Motor neuron (in vitro differentiated cells): ENCODE results near the gene BIRC7. TPM values are rescaled to one million over a fixed set of nuclear protein-coding genes. Genes with fewer than 3 reads are reported as not detected.

Experiments
- ATAC-seq, 8 experiments: fragments of 200-7000 bp; cut with Tn5 transposase; replicated peaks in 6 of 8; 2 replicates each; pipeline ENCODE4 v1.8.0; 2021; ENCODE audit warnings: mild to moderate bottlenecking in 8 of 8, moderate library complexity in 8 of 8
- H3K27ac ChIP-seq, 2 donors: fragments of 250-450 bp; sonication (Bioruptor Pico); 2 replicates each; pipeline ENCODE4 v1.9.0; 2021; ENCODE audit warnings: antibody characterized with exemption in 2 of 2, mild to moderate bottlenecking in 2 of 2, moderate library complexity in 1 of 2
- H3K4me1 ChIP-seq, 2 donors: fragments of 250-450 bp; sonication (Bioruptor Pico); replicated peaks in 1 of 2; 2 replicates each; pipeline ENCODE4 v1.6.1; 2021; ENCODE audit warnings: antibody characterized with exemption in 2 of 2, mild to moderate bottlenecking in 2 of 2, moderate library complexity in 1 of 2
- H3K4me3 ChIP-seq, 5 donors: fragments of 250-450 bp; sonication (Bioruptor Pico); 2 replicates each; pipeline ENCODE4 v1.9.0; 2021; ENCODE audit warnings: antibody characterized with exemption in 5 of 5, mild to moderate bottlenecking in 5 of 5, moderate library complexity in 4 of 5
- WGBS, 10 experiments: fragments of 450-650 bp; shearing (Covaris generic); methylation state at CpG; one replicate each; pipeline ENCODE4 v1.0.0; 2022; 5-methylcytosine and 5-hydroxymethylcytosine counted together
- in situ Hi-C, 9 experiments: fragments of 400-800 bp; cut with MboI; loops; one replicate each; pipeline ENCODE4 v1.15.0; 2021; ENCODE audit warnings: low sequenced_read_pairs in 9 of 9, low pct_unique_long_range_greater_than_20kb in 2 of 9; ENCODE audit not compliant: unreplicated experiment in 9 of 9
- total RNA-seq, 8 experiments: library from RNA; unstranded; fragments of 300-600 nt; gene quantifications; 2 replicates each; pipeline versions ENCODE4 v1.2.3 to v1.2.4, GENCODE V29; 2022

The BIRC7 gene
- total RNA-seq, 8 experiments from 2014 or later = 0.29 to 14.1 (median 2.2) TPM; not detected in 2

- Histone ChIP-seq H3K4me3 (no peak overlapping the region), H3K4me1 (peaks cover 0 to 9% of the 10 kb centered on the region in 2 donors), H3K27ac (no peak overlapping the region)
- ATAC-seq = peak in 3 of 8 experiments; percentile 7 to 45 (median 33)
- in situ Hi-C loops = loop anchor here in 2 of 9 experiments (25.0 kb wide), 1 partner anchor 132 kb away; no protein-coding TSS in a partner anchor
- WGBS, 10 experiments = 17 to 100% (median 80%) methylated on average over 1 to 7 of the region's 14 CpGs; no CpG with 5 or more reads in 1 of the 10 experiments
These were observed 41.5 kb upstream of the BIRC7 start for GRCh38 chr20:63194007-63194796.

GRCh38 chr20:63194797-63195173, 40.9 kb upstream of the BIRC7 start:
- peaks cover 0 to 9% of the 10 kb centered on the region in 2 donors for H3K4me1 ChIP-seq
- no peak overlapping the region for H3K27ac ChIP-seq
- no peak overlapping the region for H3K4me3 ChIP-seq
- in situ Hi-C loops = loop anchor here in 2 of 9 experiments (25.0 kb wide), 1 partner anchor 132 kb away; no protein-coding TSS in a partner anchor
- ATAC-seq = peak in 3 of 8 experiments; percentile 45 to 63 (median 58)
- 28 to 100% (median 100%) methylated on average over 1 to 4 of the region's 4 CpGs; no CpG with 5 or more reads in 1 of the 10 experiments for WGBS, 10 experiments

DNA sequence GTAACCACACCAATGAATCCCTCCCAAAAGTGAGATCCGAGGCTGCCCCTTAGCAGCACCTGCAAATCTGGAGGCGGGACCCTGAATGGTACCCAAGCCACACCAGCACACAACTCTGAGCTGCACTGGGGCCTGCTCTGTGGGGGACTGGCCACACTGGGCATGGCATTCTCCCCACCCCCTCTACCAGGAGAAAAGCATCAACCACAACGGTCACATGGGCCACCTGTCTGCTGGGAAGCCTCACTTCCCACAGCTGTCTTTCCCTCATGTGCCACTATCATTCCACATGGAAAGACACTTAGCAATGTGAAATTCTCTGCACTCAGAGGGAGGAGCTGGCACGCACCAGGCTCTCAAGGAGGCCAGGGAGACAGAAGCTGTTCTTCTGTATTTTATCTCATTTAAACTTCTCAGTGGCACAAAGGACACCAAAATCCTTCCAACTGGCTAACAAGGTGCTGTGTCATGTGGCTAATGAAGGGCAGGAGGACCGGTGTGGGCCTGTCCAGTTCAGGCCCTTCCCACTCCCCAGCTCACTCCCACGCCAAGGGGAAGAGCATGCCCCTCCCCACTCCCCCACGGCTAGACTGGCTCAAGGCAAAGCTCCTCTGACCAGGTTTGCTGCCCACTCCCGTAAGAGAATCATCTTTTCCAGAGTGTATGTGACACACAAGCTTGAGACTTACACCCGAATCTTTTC, 38.8 kb upstream of the BIRC7 start:
- 60 to 100% (median 90%) methylated on average over 1 to 3 of the region's 9 CpGs; no CpG with 5 or more reads in 3 of the 10 experiments for WGBS, 10 experiments
- H3K4me3 ChIP-seq = no peak overlapping the region
- in situ Hi-C loops = loop anchor here in 2 of 9 experiments (25.0 kb wide), 1 partner anchor 135 kb away; no protein-coding TSS in a partner anchor
- peaks cover 0 to 9% of the 10 kb centered on the region in 2 donors for H3K4me1 ChIP-seq
- H3K27ac ChIP-seq = no peak overlapping the region
- ATAC-seq = peak; percentile 11 to 88 (median 78)

GRCh38 chr20:63198606-63199005, 37.1 kb upstream of the BIRC7 start:
- H3K27ac ChIP-seq = no peak overlapping the region
- no peak overlapping the region for H3K4me3 ChIP-seq
- ATAC-seq = no peak
- H3K4me1 ChIP-seq = peaks cover 0 to 9% of the 10 kb centered on the region in 2 donors
- 37 to 100% (median 92%) methylated on average over 1 to 5 of the region's 7 CpGs for WGBS, 10 experiments
- in situ Hi-C loops = loop anchor here in 2 of 9 experiments (25.0 kb wide), 1 partner anchor 136 kb away; no protein-coding TSS in a partner anchor

DNA sequence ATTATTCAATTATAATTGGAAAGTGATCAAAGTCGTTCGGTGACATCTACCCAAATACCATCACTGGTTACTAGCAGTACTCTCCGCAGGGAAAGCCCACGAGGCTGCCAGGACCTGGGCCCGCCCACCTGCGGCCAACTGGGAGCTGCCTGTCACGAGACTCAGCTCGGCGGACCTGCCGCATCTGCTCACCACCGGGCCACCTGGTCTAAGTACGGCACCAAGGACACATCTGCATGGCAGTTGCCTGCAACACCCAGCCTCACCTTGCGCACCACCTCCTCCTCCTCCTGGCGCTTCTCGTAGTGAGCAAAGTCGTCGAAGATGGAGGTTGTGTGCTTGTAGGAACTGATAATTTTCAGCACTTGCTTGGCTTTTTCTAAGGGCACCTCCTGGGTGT, 33.7 kb upstream of the BIRC7 start:
- Histone ChIP-seq H3K4me1 (peaks cover 0 to 6% of the 10 kb centered on the region in 2 donors), H3K4me3 (no peak overlapping the region), H3K27ac (no peak overlapping the region)
- in situ Hi-C loops = no loop called here
- no peak for ATAC-seq
- WGBS, 10 experiments = 40 to 100% (median 89%) methylated on average over 1 to 4 of the region's 17 CpGs; no CpG with 5 or more reads in 5 of the 10 experiments

- WGBS, 10 experiments = 97 to 100% (median 100%) methylated on average over 1 to 6 of the region's 29 CpGs; no CpG with 5 or more reads in 4 of the 10 experiments
These were observed 32.7 kb upstream of the BIRC7 start for GRCh38 chr20:63202811-63203526.

DNA sequence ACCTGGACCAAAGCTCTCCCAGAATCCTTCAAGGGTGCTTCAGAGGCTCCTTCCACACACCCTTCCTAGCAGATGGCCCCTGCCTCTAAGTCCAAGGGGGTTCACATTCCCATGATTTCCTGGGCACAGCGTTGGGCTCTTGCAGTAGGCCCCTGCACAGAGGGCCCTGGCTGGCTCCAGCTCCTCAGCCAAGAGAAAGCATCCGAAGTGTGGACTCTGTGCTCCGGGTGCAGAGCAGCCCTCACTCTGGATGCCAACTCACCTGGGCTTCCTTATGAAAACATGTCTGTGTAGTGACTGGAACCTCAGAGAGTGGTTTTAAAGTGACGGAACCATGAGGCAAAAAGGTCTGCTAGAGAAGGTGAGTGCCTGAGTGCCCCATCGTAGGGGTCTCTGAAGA, 31.3 kb upstream of the BIRC7 start:
- peak in 2 of 8 experiments; percentile 9 to 19 for ATAC-seq
- WGBS, 10 experiments = 96 to 100% methylated on average over 3 to 4 of the region's 5 CpGs; no CpG with 5 or more reads in 8 of the 10 experiments
- no peak overlapping the region for H3K4me3 ChIP-seq
- no peak overlapping the region for H3K27ac ChIP-seq
- no peaks in the 10 kb centered on the region for H3K4me1 ChIP-seq
- in situ Hi-C loops = no loop called here

More at GRCh38 chr20:63202811-63203526, 32.7 kb upstream of the BIRC7 start:
- ATAC-seq = peak in 4 of 8 experiments; percentile 13 to 41 (median 25)
- in situ Hi-C loops = no loop called here
- Histone ChIP-seq H3K4me1 (peaks cover 0 to 5% of the 10 kb centered on the region in 2 donors), H3K4me3 (no peak overlapping the region), H3K27ac (no peak overlapping the region)

DNA sequence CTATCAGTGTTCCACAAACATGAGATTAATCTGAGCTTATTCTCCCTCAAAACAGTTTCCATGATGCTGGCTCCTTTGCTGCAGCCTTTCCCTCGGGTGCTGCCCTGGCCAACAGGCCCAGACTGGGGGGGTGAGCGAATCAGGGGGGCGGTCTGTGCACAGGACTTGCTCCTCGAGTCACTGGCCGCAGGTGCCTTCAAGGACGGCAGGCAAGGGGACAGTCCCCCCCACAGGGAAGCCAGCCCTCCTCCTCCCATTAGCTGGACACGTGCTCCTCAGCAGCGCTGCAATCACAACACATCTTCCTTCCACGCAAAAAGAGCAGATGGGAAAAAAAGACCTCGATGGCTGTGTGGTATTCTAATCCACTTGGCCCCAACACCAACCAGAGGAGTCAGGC, 29.8 kb upstream of the BIRC7 start:
- no peak for ATAC-seq
- Histone ChIP-seq H3K4me3 (no peak overlapping the region), H3K27ac (no peak overlapping the region), H3K4me1 (no peaks in the 10 kb centered on the region)
- in situ Hi-C loops = no loop called here
- WGBS, 10 experiments = 80 to 100% (median 89%) methylated on average over 1 to 5 of the region's 10 CpGs; no CpG with 5 or more reads in 4 of the 10 experiments

- 80 to 95% (median 80%) methylated on average over 1 to 4 of the region's 11 CpGs; no CpG with 5 or more reads in 3 of the 10 experiments for WGBS, 10 experiments
- in situ Hi-C loops = no loop called here
- H3K4me3 ChIP-seq = no peak overlapping the region
- ATAC-seq = peak in 5 of 8 experiments; percentile 11 to 71 (median 13)
- no peak overlapping the region for H3K27ac ChIP-seq
- H3K4me1 ChIP-seq = no peaks in the 10 kb centered on the region
These were observed 28.8 kb upstream of the BIRC7 start for GRCh38 chr20:63206878-63207277.

- Histone ChIP-seq H3K4me1 (no peaks in the 10 kb centered on the region), H3K27ac (no peak overlapping the region), H3K4me3 (no peak overlapping the region)
- ATAC-seq = no peak
- WGBS, 10 experiments = 60 to 100% (median 94%) methylated on average over 1 to 6 of the region's 6 CpGs; no CpG with 5 or more reads in 3 of the 10 experiments
- in situ Hi-C loops = no loop called here
These were observed 27.3 kb upstream of the BIRC7 start for GRCh38 chr20:63208346-63208909.

- no peak overlapping the region for H3K27ac ChIP-seq
- H3K4me1 ChIP-seq = peaks cover 7 to 8% of the 10 kb centered on the region in 2 donors
- 60 to 100% (median 92%) methylated on average over 1 to 4 of the region's 11 CpGs; no CpG with 5 or more reads in 2 of the 10 experiments for WGBS, 10 experiments
- no peak overlapping the region for H3K4me3 ChIP-seq
- no peak for ATAC-seq
- in situ Hi-C loops = no loop called here
These were observed 25.6 kb upstream of the BIRC7 start for GRCh38 chr20:63210011-63210605.

- Histone ChIP-seq H3K4me3 (no peak overlapping the region), H3K4me1 (peaks cover 16 to 17% of the 10 kb centered on the region in 2 donors), H3K27ac (no peak overlapping the region)
- WGBS, 10 experiments = 50 to 100% (median 100%) methylated on average over 1 to 4 of the region's 5 CpGs; no CpG with 5 or more reads in 4 of the 10 experiments
- no peak for ATAC-seq
- in situ Hi-C loops = no loop called here
These were observed 23.3 kb upstream of the BIRC7 start for GRCh38 chr20:63212393-63212730.
